Osteoblast (primary cell): ENCODE measurements around the gene PRXL2B. TPM values are rescaled to one million over a fixed set of nuclear protein-coding genes. Genes with fewer than 3 reads are reported as not detected.

ENCODE experiments used
- DNase-seq: peaks from one replicate; pipeline ENCODE4 v3.0.0; 2011; ENCODE audit warnings: low spot score, mixed read lengths; ENCODE audit not compliant: insufficient read length; ENCODE audit errors: missing footprints
- H2AFZ ChIP-seq: 2 replicates; pipeline ENCODE4 v1.6.0; 2011; ENCODE audit warnings: mild to moderate bottlenecking, low read length
- H3K27ac ChIP-seq: 2 replicates; pipeline ENCODE4 v1.5.1; 2011; ENCODE audit warnings: mild to moderate bottlenecking, low read depth, low read length, moderate library complexity
- H3K27me3 ChIP-seq: 2 replicates; pipeline ENCODE4 v1.6.0; 2012; ENCODE audit warnings: mild to moderate bottlenecking, control low read depth, inconsistent platforms, low read length, moderate library complexity; ENCODE audit not compliant: insufficient read depth
- H3K36me3 ChIP-seq: 2 replicates; pipeline ENCODE4 v1.5.1; 2011; ENCODE audit warnings: mild to moderate bottlenecking, low read length, control low read depth, moderate library complexity; ENCODE audit not compliant: insufficient read depth
- H3K4me1 ChIP-seq: 2 replicates; pipeline ENCODE4 v1.5.1; 2011; ENCODE audit warnings: mild to moderate bottlenecking, low read length, control low read depth, moderate library complexity; ENCODE audit not compliant: insufficient read depth
- H3K4me2 ChIP-seq: 2 replicates; pipeline ENCODE4 v1.6.0; 2011; ENCODE audit warnings: mild to moderate bottlenecking, low read length; ENCODE audit not compliant: insufficient read depth
- H3K4me3 ChIP-seq: fragments of 200-600 bp; sonication (generic); 3 replicates; pipeline ENCODE4 v1.5.1; 2012; ENCODE audit warnings: mild to moderate bottlenecking, low read length, inconsistent platforms; ENCODE audit not compliant: insufficient read depth
- H3K79me2 ChIP-seq: 2 replicates; pipeline ENCODE4 v1.6.0; 2012; ENCODE audit warnings: mild to moderate bottlenecking, low read length, control low read depth, inconsistent platforms; ENCODE audit not compliant: insufficient read depth
- H3K9me3 ChIP-seq: 2 replicates; pipeline ENCODE4 v1.5.1; 2011; ENCODE audit warnings: low read depth, low read length, control low read depth
- H4K20me1 ChIP-seq: 2 replicates; pipeline ENCODE4 v1.6.0; 2012; ENCODE audit warnings: mild to moderate bottlenecking, low read length, control low read depth; ENCODE audit not compliant: insufficient read depth
- CTCF ChIP-seq: IDR thresholded peaks from 2 replicates; pipeline ENCODE4 v1.5.1; 2011; ENCODE audit warnings: mild to moderate bottlenecking, low read depth, low read length, moderate library complexity; ENCODE audit errors: extremely low read depth
- total RNA-seq: library from RNA; depleted of rRNA; stranded (reverse); fragments of >200 nt; gene quantifications from 2 replicates; pipeline ENCODE4 v1.2.3, GENCODE V29; 2012

PRXL2B gene
- total RNA-seq, 1 donor, result 8.0 TPM

- Histone ChIP-seq H2AFZ (no peak overlapping the region), H3K36me3 (no peaks in the 10 kb centered on the region), H3K4me1 (no peaks in the 10 kb centered on the region), H3K27ac (no peak overlapping the region), H3K27me3 (no peaks in the 10 kb centered on the region), H3K4me3 (no peak overlapping the region), H3K79me2 (no peaks in the 10 kb centered on the region), H3K4me2 (no peak overlapping the region), H4K20me1 (no peaks in the 10 kb centered on the region), H3K9me3 (no peaks in the 10 kb centered on the region)
- DNase-seq, result peak; percentile 65
- no peak for TF ChIP-seq CTCF
Measured at GRCh38 chr1:2610036-2610959, 23.7 kb downstream of the PRXL2B start.

- no peaks in the 10 kb centered on the region for H3K36me3 ChIP-seq
- no peak overlapping the region for H3K4me3 ChIP-seq
- H3K9me3 ChIP-seq, result no peaks in the 10 kb centered on the region
- no peaks in the 10 kb centered on the region for H4K20me1 ChIP-seq
- no peak overlapping the region for H2AFZ ChIP-seq
- H3K79me2 ChIP-seq, result no peaks in the 10 kb centered on the region
- no peak overlapping the region for H3K27ac ChIP-seq
- TF ChIP-seq CTCF, result no peak
- no peaks in the 10 kb centered on the region for H3K4me1 ChIP-seq
- peak; percentile 89 for DNase-seq
- H3K27me3 ChIP-seq, result no peaks in the 10 kb centered on the region
- H3K4me2 ChIP-seq, result no peak overlapping the region
Measured at GRCh38 chr1:2611031-2611501, 24.5 kb downstream of the PRXL2B start.

GRCh38 chr1:2611621-2612437 lies 25.3 kb downstream of the PRXL2B start:
- H3K27ac ChIP-seq, result no peak overlapping the region
- no peaks in the 10 kb centered on the region for H3K27me3 ChIP-seq
- no peak overlapping the region for H3K4me3 ChIP-seq
- H4K20me1 ChIP-seq, result no peaks in the 10 kb centered on the region
- peak; percentile 63 for DNase-seq
- no peaks in the 10 kb centered on the region for H3K79me2 ChIP-seq
- no peak overlapping the region for H2AFZ ChIP-seq
- H3K4me1 ChIP-seq, result no peaks in the 10 kb centered on the region
- no peaks in the 10 kb centered on the region for H3K9me3 ChIP-seq
- no peak overlapping the region for H3K4me2 ChIP-seq
- no peaks in the 10 kb centered on the region for H3K36me3 ChIP-seq
- no peak for TF ChIP-seq CTCF
